HEK293T (cell line): ENCODE results near the gene ATG7.

Experiments
- BHLHE40 ChIP-seq: fragments of 450-650 bp; IDR thresholded peaks from 2 replicates; pipeline ENCODE4 v1.6.1; 2016; ENCODE audit warnings: mild to moderate bottlenecking, moderate library complexity, borderline replicate concordance
- ELF4 ChIP-seq: fragments of 450-650 bp; IDR thresholded peaks from 2 replicates; pipeline ENCODE4 v1.6.1; 2017; ENCODE audit warnings: antibody characterized with exemption
- FOXA1 ChIP-seq: fragments of 450-650 bp; IDR thresholded peaks from 2 replicates; pipeline ENCODE4 v1.6.1; 2016; ENCODE audit warnings: mild to moderate bottlenecking
- FOXM1 ChIP-seq: fragments of 450-650 bp; IDR thresholded peaks from 2 replicates; pipeline ENCODE4 v1.6.1; 2017; ENCODE audit warnings: mild to moderate bottlenecking, borderline replicate concordance
- HDGF ChIP-seq: fragments of 450-650 bp; IDR thresholded peaks from 2 replicates; pipeline ENCODE4 v1.6.1; 2017; ENCODE audit warnings: antibody characterized with exemption, borderline replicate concordance
- LEF1 ChIP-seq: fragments of 450-650 bp; IDR thresholded peaks from 2 replicates; pipeline ENCODE4 v1.6.1; 2017; ENCODE audit warnings: mild to moderate bottlenecking, borderline replicate concordance
- NFRKB ChIP-seq: fragments of 450-650 bp; IDR thresholded peaks from 2 replicates; pipeline ENCODE4 v1.6.1; 2016; ENCODE audit warnings: mild to moderate bottlenecking, moderate library complexity
- SP1 ChIP-seq: fragments of 450-650 bp; IDR thresholded peaks from 2 replicates; pipeline ENCODE4 v1.6.1; 2017
- SUZ12 ChIP-seq: fragments of 450-650 bp; IDR thresholded peaks from 2 replicates; pipeline ENCODE4 v1.6.1; 2016; ENCODE audit warnings: mild to moderate bottlenecking
- TARDBP ChIP-seq: fragments of 450-650 bp; IDR thresholded peaks from 2 replicates; pipeline ENCODE4 v1.6.1; 2016
- ZNF384 ChIP-seq: fragments of 450-650 bp; IDR thresholded peaks from 2 replicates; pipeline ENCODE4 v1.6.1; 2016
- TF ChIP-seq, protein P1 (sequence below): fragments of 450-650 bp; IDR thresholded peaks from 2 replicates; pipeline ENCODE4 v1.6.1; 2016

DNA sequence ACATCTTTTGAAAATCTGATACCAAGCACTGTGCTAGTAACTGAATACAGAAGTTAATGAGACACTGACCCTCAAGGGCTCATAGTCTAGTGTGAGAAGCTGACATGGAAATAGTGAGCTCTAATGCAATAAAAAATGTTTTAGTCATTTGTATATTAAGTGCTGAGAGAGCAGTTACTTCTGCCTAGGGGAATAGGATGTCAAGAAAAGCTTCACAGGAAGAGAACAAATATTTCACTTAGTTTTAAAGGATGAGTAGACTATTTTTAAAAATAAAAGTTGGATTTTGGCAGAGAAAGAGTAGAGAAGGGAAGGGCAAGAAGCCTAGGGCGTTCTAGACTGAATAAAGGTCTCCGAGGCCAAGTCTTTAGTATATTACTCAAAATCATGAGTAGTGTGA is 158.4 kb downstream of the ATG7 start:
- no peak for TF ChIP-seq SP1
- no peak for TF ChIP-seq HDGF
- no peak for TF ChIP-seq BHLHE40
- no peak for TF ChIP-seq NFRKB
- no peak for TF ChIP-seq SUZ12
- no peak for TF ChIP-seq TARDBP
- no peak for TF ChIP-seq ZNF384
- TF ChIP-seq LEF1 = no peak
- no peak for TF ChIP-seq ELF4
- no peak for TF ChIP-seq FOXA1
- TF ChIP-seq FOXM1 = no peak
- TF ChIP-seq, protein P1, sequence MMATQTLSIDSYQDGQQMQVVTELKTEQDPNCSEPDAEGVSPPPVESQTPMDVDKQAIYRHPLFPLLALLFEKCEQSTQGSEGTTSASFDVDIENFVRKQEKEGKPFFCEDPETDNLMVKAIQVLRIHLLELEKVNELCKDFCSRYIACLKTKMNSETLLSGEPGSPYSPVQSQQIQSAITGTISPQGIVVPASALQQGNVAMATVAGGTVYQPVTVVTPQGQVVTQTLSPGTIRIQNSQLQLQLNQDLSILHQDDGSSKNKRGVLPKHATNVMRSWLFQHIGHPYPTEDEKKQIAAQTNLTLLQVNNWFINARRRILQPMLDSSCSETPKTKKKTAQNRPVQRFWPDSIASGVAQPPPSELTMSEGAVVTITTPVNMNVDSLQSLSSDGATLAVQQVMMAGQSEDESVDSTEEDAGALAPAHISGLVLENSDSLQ = no peak
